ENCODE results near the gene TMEM121. TPM values are rescaled to one million over a fixed set of nuclear protein-coding genes. Genes with fewer than 3 reads are reported as not detected.

Gene TMEM121
- total and polyA plus RNA-seq, 4 experiments from 2014 or later: 5.4 to 9.5 (median 6.4) TPM

- Histone ChIP-seq H3K9me3 (ENCODE audit: control insufficient read depth in 1 of 2, low read length in 2 of 2) (no peaks in the 10 kb centered on the region), H3K27ac (ENCODE audit: low read depth, low read length) (peak overlapping the region; percentile 97), H3K4me1 (ENCODE audit: insufficient read depth, low read length) (peaks cover 84% of the 10 kb centered on the region), H3K36me3 (ENCODE audit: insufficient read depth, low read length) (no peaks in the 10 kb centered on the region), H3K27me3 (ENCODE audit: insufficient read depth, low read length) (no peaks in the 10 kb centered on the region), H3K4me3 (ENCODE audit: low read length in 2 of 2) (no peak overlapping the region)
- Mint-ChIP-seq H3K4me3 (peak overlapping the region; percentile 52 to 85 (median 74)), H3K4me1 (peaks cover 28 to 85% (median 55%) of the 10 kb centered on the region in 4 donors), H3K9me3 (peaks cover 0 to 7% (median 0%) of the 10 kb centered on the region in 8 donors), H3K27ac (peak overlapping the region; percentile 96 to 100 (median 99)), H3K27me3 (no peaks in the 10 kb centered on the region), H3K36me3 (peaks cover 0 to 14% of the 10 kb centered on the region in 2 donors)
- ChIA-PET POLR2A (ENCODE audit: partially characterized antibody) (interaction anchor here (0.9 kb wide), 1 partner anchor 464 kb away, joined by 3 read pairs; the partner anchor contains the start of gene CDCA4), CTCF (ENCODE audit: partially characterized antibody) (no interaction called here)
- DNase-seq: peak; percentile 71 to 88 (median 79)
- intact Hi-C loops (cut with micrococcal nuclease): no loop called here
These were observed 42.0 kb upstream of the TMEM121 start for GRCh38 chr14:105484069-105484996.

- Histone ChIP-seq H3K4me1 (ENCODE audit: insufficient read depth, low read length) (peaks cover 80% of the 10 kb centered on the region), H3K36me3 (ENCODE audit: insufficient read depth, low read length) (no peaks in the 10 kb centered on the region), H3K27ac (ENCODE audit: low read depth, low read length) (peak overlapping the region; percentile 97), H3K9me3 (ENCODE audit: control insufficient read depth in 1 of 2, low read length in 2 of 2) (no peaks in the 10 kb centered on the region), H3K27me3 (ENCODE audit: insufficient read depth, low read length) (no peaks in the 10 kb centered on the region), H3K4me3 (ENCODE audit: low read length in 2 of 2) (no peak overlapping the region)
- peaks cover 4 to 17% of the 10 kb centered on the region in 2 donors for H3K36me3 Mint-ChIP-seq
- CTCF ChIA-PET (ENCODE audit: partially characterized antibody): no interaction called here
- peak overlapping the region in 5 of 8 donors; percentile 64 to 85 (median 78) for H3K4me3 Mint-ChIP-seq
- H3K9me3 Mint-ChIP-seq: peaks cover 0 to 3% (median 0%) of the 10 kb centered on the region in 8 donors
- H3K4me1 Mint-ChIP-seq: peaks cover 26 to 85% (median 53%) of the 10 kb centered on the region in 4 donors
- no peaks in the 10 kb centered on the region for H3K27me3 Mint-ChIP-seq
- peak overlapping the region; percentile 96 to 100 (median 99) for H3K27ac Mint-ChIP-seq
- peak in 1 of 5 donors; percentile 54 for DNase-seq
- intact Hi-C loops (cut with micrococcal nuclease): no loop called here
- POLR2A ChIA-PET (ENCODE audit: partially characterized antibody): interaction anchor here (0.9 to 2.3 kb wide), 3 partner anchors 8 to 464 kb away, joined by 3 to 8 read pairs (median 6); partner anchors contain the start of gene CDCA4
These were observed 41.4 kb upstream of the TMEM121 start for GRCh38 chr14:105484997-105485393.

GRCh38 chr14:105485739-105486162, 40.6 kb upstream of the TMEM121 start:
- Histone ChIP-seq H3K27ac (ENCODE audit: low read depth, low read length) (peak overlapping the region; percentile 97), H3K36me3 (ENCODE audit: insufficient read depth, low read length) (no peaks in the 10 kb centered on the region), H3K27me3 (ENCODE audit: insufficient read depth, low read length) (no peaks in the 10 kb centered on the region), H3K9me3 (ENCODE audit: control insufficient read depth in 1 of 2, low read length in 2 of 2) (no peaks in the 10 kb centered on the region), H3K4me3 (ENCODE audit: low read length in 2 of 2) (peak overlapping the region in 1 of 2 donors; percentile 79), H3K4me1 (ENCODE audit: insufficient read depth, low read length) (peaks cover 72% of the 10 kb centered on the region)
- H3K36me3 Mint-ChIP-seq: peaks cover 4 to 17% of the 10 kb centered on the region in 2 donors
- peaks cover 25 to 80% (median 47%) of the 10 kb centered on the region in 4 donors for H3K4me1 Mint-ChIP-seq
- CTCF ChIA-PET (ENCODE audit: partially characterized antibody): interaction anchor here (1.1 to 1.4 kb wide), 2 partner anchors 8 to 38 kb away, joined by 4 read pairs; no protein-coding TSS in a partner anchor
- POLR2A ChIA-PET (ENCODE audit: partially characterized antibody): interaction anchor here (0.9 to 2.3 kb wide), 8 partner anchors 9 to 465 kb away, joined by 3 to 8 read pairs (median 4); partner anchors contain the start of genes BRF1, CDCA4 and PACS2
- peak; percentile 58 to 84 (median 73) for DNase-seq
- H3K4me3 Mint-ChIP-seq: peak overlapping the region; percentile 50 to 94 (median 78)
- peaks cover 0 to under 1% (median 0%) of the 10 kb centered on the region in 8 donors for H3K9me3 Mint-ChIP-seq
- H3K27me3 Mint-ChIP-seq: no peaks in the 10 kb centered on the region
- peak overlapping the region; percentile 96 to 100 (median 99) for H3K27ac Mint-ChIP-seq
- intact Hi-C loops (cut with micrococcal nuclease): no loop called here

GRCh38 chr14:105486163-105486973, 40.0 kb upstream of the TMEM121 start, which contains the start of gene CRIP1:
CRIP1 (plus strand) TSS chr14:105486886; CDS start chr14:105487260, 374 bp downstream.
- ChIA-PET CTCF (ENCODE audit: partially characterized antibody) (interaction anchor here (1.1 to 1.4 kb wide), 2 partner anchors 8 to 38 kb away, joined by 4 read pairs; no protein-coding TSS in a partner anchor), POLR2A (ENCODE audit: partially characterized antibody) (interaction anchor here (0.6 to 2.3 kb wide), 8 partner anchors 9 to 419 kb away, joined by 3 to 8 read pairs (median 4); partner anchors contain the start of genes BRF1 and PACS2)
- Mint-ChIP-seq H3K27me3 (no peaks in the 10 kb centered on the region), H3K9me3 (peaks cover 0 to 2% (median 0%) of the 10 kb centered on the region in 8 donors), H3K4me1 (peaks cover 25 to 78% (median 42%) of the 10 kb centered on the region in 4 donors), H3K27ac (peak within 1 kb of the TSS; percentile 96 to 100 (median 99)), H3K36me3 (peaks cover 4 to 19% of the 10 kb centered on the region in 2 donors), H3K4me3 (peak within 1 kb of the TSS; percentile 90 to 98 (median 92))
- Histone ChIP-seq H3K4me3 (ENCODE audit: low read length in 2 of 2) (peak within 1 kb of the TSS; percentile 65 to 79), H3K36me3 (ENCODE audit: insufficient read depth, low read length) (no peaks in the 10 kb centered on the region), H3K27ac (ENCODE audit: low read depth, low read length) (peak within 1 kb of the TSS; percentile 97), H3K27me3 (ENCODE audit: insufficient read depth, low read length) (no peaks in the 10 kb centered on the region), H3K4me1 (ENCODE audit: insufficient read depth, low read length) (peaks cover 66% of the 10 kb centered on the region), H3K9me3 (ENCODE audit: control insufficient read depth in 1 of 2, low read length in 2 of 2) (no peaks in the 10 kb centered on the region)
- DNase-seq: peak in 2 of 5 donors; percentile 31 to 64
- intact Hi-C loops (cut with micrococcal nuclease): no loop called here

- Histone ChIP-seq H3K27ac (ENCODE audit: low read depth, low read length) (peak overlapping the region; percentile 97), H3K4me1 (ENCODE audit: insufficient read depth, low read length) (peaks cover 67% of the 10 kb centered on the region), H3K36me3 (ENCODE audit: insufficient read depth, low read length) (no peaks in the 10 kb centered on the region), H3K9me3 (ENCODE audit: control insufficient read depth in 1 of 2, low read length in 2 of 2) (no peaks in the 10 kb centered on the region), H3K4me3 (ENCODE audit: low read length in 2 of 2) (peak overlapping the region; percentile 65 to 79), H3K27me3 (ENCODE audit: insufficient read depth, low read length) (no peaks in the 10 kb centered on the region)
- DNase-seq: peak; percentile 59 to 71 (median 59)
- Mint-ChIP-seq H3K9me3 (peaks cover 0 to 2% (median 0%) of the 10 kb centered on the region in 8 donors), H3K27me3 (no peaks in the 10 kb centered on the region), H3K4me3 (peak overlapping the region; percentile 88 to 98 (median 92)), H3K4me1 (peaks cover 23 to 78% (median 43%) of the 10 kb centered on the region in 4 donors), H3K36me3 (peaks cover 4 to 16% of the 10 kb centered on the region in 2 donors), H3K27ac (peak overlapping the region; percentile 96 to 99 (median 98))
- POLR2A ChIA-PET (ENCODE audit: partially characterized antibody): interaction anchor here (0.6 to 2.3 kb wide), 7 partner anchors 10 to 186 kb away, joined by 3 to 8 read pairs (median 5); partner anchors contain the start of genes BRF1 and PACS2
- CTCF ChIA-PET (ENCODE audit: partially characterized antibody): interaction anchor here (1.1 to 1.4 kb wide), 2 partner anchors 9 to 39 kb away, joined by 4 read pairs; no protein-coding TSS in a partner anchor
- intact Hi-C loops (cut with micrococcal nuclease): no loop called here
These were observed 39.4 kb upstream of the TMEM121 start for GRCh38 chr14:105486974-105487448.

GRCh38 chr14:105487449-105487985, 38.9 kb upstream of the TMEM121 start:
- intact Hi-C loops (cut with micrococcal nuclease): no loop called here
- H3K27ac ChIP-seq (ENCODE audit: low read depth, low read length): peak overlapping the region; percentile 97
- H3K36me3 ChIP-seq (ENCODE audit: insufficient read depth, low read length): no peaks in the 10 kb centered on the region
- Mint-ChIP-seq H3K4me3 (peak overlapping the region; percentile 90 to 98 (median 92)), H3K9me3 (peaks cover 0 to 2% (median 0%) of the 10 kb centered on the region in 8 donors), H3K27ac (peak overlapping the region; percentile 96 to 99 (median 97)), H3K27me3 (no peaks in the 10 kb centered on the region), H3K4me1 (peaks cover 19 to 73% (median 39%) of the 10 kb centered on the region in 4 donors), H3K36me3 (peaks cover 4 to 13% of the 10 kb centered on the region in 2 donors)
- peak; percentile 82 to 86 (median 85) for DNase-seq
- no peaks in the 10 kb centered on the region for H3K27me3 ChIP-seq (ENCODE audit: insufficient read depth, low read length)
- no peaks in the 10 kb centered on the region for H3K9me3 ChIP-seq (ENCODE audit: control insufficient read depth in 1 of 2, low read length in 2 of 2)
- peak overlapping the region; percentile 65 to 79 for H3K4me3 ChIP-seq (ENCODE audit: low read length in 2 of 2)
- CTCF ChIA-PET (ENCODE audit: partially characterized antibody): interaction anchor here (1.0 to 1.4 kb wide), 2 partner anchors 9 to 117 kb away, joined by 3 to 4 read pairs; no protein-coding TSS in a partner anchor
- POLR2A ChIA-PET (ENCODE audit: partially characterized antibody): interaction anchor here (0.6 to 5.9 kb wide), 8 partner anchors 9 to 186 kb away, joined by 3 to 346 read pairs (median 5); partner anchors contain the start of genes BRF1 and TEX22
- peaks cover 65% of the 10 kb centered on the region for H3K4me1 ChIP-seq (ENCODE audit: insufficient read depth, low read length)
